Daoy (cell line): ENCODE data around the gene TUBB. TPM values are rescaled to one million over a fixed set of nuclear protein-coding genes. Genes with fewer than 3 reads are reported as not detected.
"Not testable (repeated sequence)": the region's sequence is repeated elsewhere in the genome, so short reads cannot be mapped to it uniquely, and the experiment has no call there.

Experiments
- DNase-seq: peaks from one replicate; pipeline ENCODE4 v3.0.0-alpha.2; 2015; ENCODE audit warnings: low read depth
- total RNA-seq: library from RNA; depleted of rRNA; stranded (reverse); fragments of >200 nt; shearing (Covaris generic); gene quantifications from 2 replicates; pipeline ENCODE4 v1.2.3, GENCODE V29; 2014

Gene TUBB
- total RNA-seq, 1 experiment from 2014 or later: 1,355 TPM

DNA sequence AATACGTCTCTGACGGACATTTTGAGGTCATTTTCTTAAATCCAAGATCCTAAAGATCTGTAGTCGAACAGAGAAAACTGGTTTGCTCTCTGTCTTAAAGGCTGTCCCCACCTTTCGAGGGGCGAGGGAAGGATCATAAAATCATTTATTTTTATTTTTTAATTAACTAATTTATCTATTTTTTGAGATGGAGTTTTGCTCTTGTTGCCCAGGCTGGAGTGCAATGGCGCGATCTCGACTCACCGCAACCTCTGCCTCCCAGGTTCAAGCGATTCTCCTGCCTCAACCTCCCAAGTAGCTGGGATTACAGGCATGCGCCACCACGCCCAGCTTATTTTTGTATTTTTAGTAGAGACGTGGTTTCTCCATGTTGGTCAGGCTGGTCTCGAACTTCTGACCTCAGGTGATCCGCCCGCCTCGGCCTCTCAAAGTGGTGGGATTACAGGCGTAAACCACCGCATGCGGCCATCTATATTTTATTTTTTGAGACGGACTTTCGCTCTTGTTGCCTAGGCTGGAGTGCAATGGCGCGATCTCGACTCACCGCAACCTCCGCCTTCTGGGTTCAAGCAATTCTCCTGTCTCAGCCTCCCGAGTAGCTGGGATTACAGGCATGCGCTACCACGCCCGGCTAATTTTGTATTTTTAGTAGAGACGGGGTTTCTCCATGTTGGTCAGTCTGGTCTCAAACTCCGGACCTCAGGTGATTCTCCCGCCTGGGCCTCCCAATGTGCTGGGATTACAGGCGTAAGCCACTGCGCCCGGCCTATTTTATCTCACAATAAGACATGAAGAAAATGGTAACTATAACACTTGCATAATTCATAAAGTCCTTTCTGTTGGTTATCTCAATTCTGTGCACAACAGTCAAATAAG, 2.1 kb upstream of the TUBB start:
- DNase-seq: not testable (repeated sequence)

DNA sequence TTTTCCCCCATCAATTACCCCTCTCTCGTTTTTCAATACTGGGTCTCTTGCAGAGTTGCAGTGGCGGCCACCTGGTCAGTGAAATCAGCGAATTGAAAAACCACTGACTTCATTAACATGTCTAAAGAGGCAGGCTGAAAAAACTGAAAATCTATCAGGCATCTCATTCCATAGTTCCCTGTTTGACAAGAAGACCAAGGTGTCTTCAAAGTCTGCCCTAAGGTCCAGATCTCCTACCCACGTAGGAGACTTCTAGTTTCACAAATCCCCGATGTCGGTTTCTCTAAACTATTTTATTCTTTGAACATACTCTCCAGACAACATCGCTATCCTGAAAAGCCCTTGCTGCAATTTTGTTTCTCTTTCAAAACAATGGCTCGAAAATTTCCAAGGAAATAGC, 796 bp upstream of the TUBB start:
- DNase-seq: no peak

DNA sequence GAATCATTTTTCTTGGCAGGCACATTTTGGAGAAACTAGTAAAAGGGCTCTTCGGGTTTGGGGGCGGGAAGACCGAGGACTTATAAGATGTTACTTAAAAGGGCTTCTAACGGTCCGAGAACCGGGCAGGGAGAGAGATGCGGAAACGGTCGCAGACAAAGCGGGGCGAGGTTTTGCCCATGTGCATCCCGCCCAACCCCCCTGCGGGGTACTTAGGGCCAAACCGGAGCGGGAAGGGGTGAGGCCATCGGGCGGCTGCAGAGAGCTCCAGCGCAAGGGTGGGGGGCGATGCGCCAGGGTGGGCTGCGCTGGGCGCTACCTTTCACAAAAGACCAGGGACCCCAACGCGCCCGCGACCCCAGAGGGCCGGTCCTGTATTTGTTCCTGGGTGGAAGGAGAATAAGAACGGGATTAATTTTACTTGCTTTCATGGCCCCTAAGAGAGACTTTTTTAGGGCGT, 616 bp downstream of the TUBB start:
- DNase-seq: peak; percentile 69

DNA sequence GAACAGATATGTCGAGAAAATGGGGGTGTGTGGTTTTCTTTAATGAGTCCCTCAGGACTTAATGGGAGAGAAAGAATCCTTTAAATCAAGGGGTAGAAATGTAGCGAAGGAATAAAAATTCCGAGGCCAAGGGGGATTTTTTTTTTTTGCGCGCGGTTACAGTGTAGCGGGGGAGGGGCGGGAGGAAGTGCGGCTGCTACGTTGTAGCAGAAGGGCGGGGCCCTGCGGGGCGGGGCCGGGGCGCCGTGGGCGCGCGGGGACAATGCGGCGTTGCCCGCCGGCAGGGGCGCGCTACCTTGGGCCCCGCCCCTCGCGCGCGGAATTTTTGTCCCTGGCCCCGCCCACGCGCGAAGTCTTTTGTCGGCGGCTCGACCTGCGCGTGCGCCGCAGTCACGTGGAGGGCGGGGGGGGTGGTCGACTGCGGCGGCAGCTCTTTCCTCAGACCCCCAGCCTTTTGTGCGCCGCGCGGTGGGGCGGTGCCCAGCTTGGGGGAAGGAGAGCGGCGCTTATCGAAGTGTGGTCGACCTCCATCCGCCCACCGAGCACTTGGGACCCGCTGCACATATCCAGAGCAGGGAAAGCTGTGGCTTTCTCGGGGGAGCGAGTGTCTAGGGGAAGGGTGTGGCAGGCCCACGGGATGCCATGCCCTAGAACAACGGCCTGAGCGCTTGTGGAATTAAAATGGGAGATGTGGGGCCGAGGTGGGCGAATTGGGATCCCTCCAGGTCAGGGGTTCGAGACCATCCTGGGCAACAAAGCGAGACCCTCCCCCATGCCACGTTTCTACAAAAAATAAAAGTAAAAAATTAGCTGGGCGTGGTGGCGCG, 1.3 kb downstream of the TUBB start:
- DNase-seq: peak; percentile 95

DNA sequence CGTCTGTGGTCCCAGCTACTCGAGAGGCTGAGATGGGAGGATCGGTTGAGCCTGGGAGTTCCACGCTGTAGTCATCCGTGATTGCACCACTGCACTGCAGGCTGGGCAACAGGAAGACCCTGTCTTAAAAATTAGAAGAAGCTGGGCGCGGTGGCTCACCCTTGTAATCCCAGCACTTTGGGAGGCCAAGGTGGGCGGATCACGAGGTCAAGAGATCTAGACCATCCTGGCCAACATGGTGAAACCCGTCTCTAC, 1.8 kb downstream of the TUBB start:
- not testable (repeated sequence) for DNase-seq

DNA sequence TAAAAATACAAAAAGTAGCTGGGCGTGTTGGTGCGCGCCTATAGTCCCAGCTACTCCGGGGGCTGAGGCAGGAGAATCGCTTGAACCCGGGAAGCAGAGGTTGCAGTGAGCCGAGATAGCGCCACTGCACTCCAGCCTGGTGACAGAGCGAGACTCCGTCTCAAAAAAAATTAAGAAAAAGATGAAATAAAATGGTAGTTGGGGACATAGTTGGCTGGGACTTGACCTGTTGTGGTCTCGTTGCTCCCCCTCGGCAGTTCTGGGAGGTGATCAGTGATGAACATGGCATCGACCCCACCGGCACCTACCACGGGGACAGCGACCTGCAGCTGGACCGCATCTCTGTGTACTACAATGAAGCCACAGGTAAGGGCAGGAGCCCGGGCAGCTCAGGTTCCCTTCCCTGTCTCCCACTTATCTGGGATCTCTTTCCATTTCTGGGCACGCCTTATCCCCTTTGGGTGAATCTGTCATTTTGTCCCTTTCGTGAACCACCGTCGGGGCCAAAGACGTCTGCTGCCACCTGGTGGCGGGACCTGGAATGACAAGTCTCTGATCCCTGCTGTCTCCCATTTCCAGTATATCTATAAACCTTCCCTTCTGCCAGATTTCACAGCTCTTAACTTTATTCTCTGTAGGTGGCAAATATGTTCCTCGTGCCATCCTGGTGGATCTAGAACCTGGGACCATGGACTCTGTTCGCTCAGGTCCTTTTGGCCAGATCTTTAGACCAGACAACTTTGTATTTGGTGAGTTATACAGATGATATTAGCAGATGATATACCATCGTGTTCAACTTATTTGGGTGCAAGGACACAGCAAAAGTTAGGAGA, 2.3 kb downstream of the TUBB start:
- peak; percentile 83 for DNase-seq

DNA sequence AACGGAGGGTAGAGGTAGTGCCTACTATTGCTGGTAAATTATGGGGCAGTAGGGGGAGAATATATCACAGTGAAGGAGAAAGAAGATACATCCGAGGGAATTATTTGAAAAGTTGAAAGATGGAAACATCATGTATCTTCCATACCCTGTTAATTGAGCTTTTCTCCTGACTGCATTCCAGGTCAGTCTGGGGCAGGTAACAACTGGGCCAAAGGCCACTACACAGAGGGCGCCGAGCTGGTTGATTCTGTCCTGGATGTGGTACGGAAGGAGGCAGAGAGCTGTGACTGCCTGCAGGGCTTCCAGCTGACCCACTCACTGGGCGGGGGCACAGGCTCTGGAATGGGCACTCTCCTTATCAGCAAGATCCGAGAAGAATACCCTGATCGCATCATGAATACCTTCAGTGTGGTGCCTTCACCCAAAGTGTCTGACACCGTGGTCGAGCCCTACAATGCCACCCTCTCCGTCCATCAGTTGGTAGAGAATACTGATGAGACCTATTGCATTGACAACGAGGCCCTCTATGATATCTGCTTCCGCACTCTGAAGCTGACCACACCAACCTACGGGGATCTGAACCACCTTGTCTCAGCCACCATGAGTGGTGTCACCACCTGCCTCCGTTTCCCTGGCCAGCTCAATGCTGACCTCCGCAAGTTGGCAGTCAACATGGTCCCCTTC, 3.1 kb downstream of the TUBB start:
- not testable (repeated sequence) for DNase-seq

DNA sequence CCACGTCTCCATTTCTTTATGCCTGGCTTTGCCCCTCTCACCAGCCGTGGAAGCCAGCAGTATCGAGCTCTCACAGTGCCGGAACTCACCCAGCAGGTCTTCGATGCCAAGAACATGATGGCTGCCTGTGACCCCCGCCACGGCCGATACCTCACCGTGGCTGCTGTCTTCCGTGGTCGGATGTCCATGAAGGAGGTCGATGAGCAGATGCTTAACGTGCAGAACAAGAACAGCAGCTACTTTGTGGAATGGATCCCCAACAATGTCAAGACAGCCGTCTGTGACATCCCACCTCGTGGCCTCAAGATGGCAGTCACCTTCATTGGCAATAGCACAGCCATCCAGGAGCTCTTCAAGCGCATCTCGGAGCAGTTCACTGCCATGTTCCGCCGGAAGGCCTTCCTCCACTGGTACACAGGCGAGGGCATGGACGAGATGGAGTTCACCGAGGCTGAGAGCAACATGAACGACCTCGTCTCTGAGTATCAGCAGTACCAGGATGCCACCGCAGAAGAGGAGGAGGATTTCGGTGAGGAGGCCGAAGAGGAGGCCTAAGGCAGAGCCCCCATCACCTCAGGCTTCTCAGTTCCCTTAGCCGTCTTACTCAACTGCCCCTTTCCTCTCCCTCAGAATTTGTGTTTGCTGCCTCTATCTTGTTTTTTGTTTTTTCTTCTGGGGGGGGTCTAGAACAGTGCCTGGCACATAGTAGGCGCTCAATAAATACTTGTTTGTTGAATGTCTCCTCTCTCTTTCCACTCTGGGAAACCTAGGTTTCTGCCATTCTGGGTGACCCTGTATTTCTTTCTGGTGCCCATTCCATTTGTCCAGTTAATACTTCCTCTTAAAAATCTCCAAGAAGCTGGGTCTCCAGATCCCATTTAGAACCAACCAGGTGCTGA, 3.9 kb downstream of the TUBB start:
- DNase-seq: not testable (repeated sequence)

DNA sequence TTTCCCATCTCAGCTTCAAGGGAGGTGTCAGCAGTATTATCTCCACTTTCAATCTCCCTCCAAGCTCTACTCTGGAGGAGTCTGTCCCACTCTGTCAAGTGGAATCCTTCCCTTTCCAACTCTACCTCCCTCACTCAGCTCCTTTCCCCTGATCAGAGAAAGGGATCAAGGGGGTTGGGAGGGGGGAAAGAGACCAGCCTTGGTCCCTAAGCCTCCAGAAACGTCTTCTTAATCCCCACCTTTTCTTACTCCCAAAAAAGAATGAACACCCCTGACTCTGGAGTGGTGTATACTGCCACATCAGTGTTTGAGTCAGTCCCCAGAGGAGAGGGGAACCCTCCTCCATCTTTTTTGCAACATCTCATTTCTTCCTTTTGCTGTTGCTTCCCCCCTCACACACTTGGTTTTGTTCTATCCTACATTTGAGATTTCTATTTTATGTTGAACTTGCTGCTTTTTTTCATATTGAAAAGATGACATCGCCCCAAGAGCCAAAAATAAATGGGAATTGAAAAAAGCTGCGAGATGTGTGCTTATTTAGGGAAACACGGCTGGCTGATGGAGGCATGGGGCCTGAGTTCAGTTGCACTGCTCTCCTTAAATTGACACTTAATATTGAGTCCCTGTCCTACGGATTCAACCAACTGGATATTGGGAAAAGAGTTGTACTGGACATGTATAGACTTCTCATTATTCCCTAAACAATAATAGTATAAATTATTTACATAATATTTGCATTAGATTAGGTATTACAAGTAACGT, 4.9 kb downstream of the TUBB start:
- DNase-seq: no peak

DNA sequence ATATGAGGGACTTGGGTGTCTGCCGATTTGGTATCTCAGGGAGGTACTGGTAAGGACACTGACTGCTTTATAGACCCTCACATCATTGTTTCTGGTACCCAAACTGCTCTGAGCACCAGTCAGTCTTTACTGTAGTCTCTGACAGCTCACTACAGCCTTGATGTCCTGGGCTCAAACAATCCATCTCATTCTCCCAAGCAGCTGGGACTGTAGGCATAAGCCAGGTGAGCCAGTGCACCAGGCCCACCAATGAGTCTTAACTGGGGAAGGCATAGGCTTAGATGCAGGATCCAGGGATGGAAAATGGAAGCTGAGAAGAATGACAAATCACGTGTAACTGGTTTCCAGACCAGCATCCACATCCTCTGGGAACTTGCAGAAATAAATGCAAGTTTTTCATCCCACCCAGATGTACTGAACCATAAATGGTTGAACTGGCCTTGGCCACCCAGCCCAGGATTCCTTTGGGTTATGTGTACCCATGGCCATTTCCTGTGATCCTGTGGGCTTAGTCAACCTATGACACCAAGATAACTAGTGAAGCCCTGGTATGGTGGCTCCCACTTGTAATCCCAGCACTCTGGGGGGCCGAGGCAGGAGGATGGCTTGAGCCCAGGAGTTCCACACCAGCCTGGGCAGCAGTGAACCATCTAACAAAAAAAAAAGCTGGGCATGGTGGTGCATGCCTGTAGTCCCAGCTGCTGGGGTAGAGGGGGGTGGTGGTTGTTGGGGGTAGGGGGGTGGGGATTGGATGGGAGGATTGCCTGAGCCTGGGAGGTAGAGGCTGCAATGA, 5.8 kb downstream of the TUBB start:
- peak; percentile 86 for DNase-seq

DNA sequence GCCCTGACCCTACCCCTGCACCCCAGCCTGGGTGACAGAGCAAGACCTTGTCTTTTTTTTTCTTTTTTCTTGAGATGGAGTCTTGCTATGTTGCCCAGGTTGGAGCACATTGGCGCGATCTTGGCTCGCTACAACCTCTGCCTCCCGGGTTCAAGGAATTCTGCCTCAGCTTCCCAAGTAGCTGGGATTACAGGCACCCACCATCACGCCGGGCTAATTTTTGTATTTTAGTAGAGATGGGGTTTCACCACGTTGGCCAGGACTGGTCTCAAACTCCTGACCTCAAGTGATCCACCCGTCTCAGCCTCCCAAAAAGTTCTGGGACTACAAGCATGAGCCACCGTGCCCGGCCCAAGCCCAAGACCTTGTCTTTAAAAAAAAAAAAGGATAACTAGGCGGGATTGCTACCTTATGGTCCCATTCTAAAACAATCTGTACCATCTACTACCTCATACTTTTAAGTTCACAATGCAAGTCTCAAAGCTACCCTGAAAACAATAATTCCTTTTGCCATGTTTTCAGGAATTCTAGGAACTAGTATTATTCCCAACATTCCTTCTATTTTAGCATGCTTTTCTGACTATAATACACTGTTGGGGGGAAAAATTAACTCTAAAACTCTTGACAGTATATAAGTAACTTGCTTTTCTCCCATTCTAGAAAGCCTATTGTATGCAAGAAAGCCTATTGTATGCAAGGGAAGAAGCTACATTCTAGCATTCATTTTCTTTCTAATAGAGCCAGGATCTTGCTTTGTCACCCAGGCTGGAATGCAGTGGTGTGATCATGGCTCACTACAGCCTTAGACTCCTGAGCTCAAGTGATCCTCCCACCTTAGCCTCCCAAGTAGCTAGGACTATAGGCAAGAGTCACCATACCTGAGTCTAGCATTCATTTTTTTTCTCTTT, 6.6 kb downstream of the TUBB start:
- DNase-seq: peak; percentile 39

DNA sequence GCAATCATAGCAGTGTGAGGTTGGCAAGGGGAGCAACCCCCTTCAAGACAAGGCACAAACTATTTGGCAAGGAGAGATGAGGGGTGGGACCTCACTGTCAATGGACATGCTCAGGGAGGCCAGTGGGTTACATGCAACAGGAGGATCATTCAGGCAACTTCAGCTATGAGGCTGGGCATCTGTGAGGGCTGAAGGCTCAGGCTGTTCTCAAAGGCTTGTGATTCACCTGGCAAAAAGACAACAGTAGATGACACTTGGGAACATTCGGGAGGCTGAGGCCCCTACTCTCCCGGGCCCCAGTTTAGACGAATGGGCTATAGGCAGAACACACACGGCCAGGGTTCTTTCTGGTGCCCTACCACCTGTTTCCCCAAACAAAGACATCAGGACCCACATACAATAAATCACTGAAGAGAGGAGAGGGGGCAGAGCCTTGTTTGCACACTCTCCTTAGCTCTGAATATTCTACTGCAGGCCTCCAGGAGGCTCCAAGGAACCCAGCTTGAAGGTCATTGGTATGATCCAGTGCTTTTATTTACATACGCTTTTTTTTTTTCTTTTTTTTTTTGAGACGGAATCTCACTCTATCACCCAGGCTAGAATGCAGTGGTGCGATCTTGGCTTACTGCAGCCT, 7.9 kb downstream of the TUBB start:
- peak; percentile 51 for DNase-seq

DNA sequence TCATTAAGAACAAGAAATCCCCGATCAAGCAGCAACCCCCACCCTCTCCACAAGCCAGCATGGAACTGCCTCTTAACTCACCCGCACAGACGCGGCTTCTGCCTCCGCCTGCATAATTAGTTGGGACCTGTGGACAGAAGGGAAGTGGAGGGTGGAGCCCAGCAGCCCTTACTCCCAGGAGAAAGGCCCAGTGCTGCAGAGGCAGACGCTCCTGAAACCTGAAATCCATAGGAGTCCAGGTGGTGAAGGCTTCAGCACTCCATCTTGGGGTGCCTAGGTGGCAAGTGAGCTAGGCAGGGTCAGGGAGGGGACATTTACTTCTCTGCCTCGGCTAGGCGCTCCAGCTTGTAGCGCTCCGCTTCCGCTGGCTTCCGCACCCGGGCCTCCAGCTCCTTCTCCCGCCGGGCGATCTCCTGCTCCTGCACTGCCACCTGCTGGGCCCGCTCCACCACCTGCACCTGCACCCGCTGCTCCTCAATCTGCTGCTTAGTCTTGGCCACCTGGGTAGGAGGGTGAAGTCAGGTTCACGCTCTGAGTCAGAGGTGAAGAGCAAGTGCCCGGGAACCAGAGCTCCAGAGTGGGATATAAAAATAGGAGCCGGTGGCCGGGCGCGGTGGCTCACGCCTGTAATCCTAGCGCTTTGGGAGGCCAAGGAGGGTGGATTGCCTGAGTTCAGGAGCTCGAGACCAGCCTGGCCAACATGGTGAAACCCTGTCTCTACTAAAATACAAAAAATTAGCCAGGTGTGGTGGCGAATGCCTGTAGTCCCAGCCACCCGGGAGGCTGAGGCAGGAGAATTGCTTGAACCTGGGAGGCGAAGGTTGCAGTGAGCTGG, 10.7 kb downstream of the TUBB start:
- peak; percentile 73 for DNase-seq

DNA sequence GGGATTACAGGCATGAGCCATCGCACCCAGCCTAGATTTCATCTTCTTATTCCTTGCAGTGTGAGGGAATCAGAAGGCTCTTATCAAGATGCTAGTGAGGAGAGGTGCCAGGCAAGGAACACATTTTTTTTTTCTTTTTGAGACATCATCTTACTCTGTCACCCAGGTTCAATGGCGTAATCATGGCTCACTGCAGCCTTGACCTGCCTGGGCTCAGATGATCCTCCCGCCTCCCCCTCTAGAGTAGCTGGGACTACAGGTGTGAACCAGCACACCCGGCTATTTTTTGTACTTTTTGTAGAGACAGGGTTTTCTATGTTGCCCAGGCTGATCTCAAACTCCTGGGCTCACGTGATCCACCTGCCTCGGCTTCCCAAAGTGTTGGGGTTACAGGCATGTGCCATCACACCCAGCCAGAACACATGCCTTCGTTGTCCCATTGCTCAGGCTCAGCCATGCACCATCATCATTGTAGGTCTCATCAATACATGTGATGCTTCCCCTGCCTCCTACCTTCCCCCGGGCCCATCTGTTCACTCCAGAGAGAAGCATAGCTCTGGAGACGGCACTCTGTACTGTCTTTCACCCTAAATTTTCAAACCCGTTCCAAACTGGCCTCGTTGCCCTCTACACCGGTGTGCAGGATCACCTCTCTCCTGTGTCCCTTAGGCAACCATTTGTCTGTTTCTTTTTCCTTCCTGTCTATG, 12.2 kb downstream of the TUBB start:
- DNase-seq: no peak

DNA sequence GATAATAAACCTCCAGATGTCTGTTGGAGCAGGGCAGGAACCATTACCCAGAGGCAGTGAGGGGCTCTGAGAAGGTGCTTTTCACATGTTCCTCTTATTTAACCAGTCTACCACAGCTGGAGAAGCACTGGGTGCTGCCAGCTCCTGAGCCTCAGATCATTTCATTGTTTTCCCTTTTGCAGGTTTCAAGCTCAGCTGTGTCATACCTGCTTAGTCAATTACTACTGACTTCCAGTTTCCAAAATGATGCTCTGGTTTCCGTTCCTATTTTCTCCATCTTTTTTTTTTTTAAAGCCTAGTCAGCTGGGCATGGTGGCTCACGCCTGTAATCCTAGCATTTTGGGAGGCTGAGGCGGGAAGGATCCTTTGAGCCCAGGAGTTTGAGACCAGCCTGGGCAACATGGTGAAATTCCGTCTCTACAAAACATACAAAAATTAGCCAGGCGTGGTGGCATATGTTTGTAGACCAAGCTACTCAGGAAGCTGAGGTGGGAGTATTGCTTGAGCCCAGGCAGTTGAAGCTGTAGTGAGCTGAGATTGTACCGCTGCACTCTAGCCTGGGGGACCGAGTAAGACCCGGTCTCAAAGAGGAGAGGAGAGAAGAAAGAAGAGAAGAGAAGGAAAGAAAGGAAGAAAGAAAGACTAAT, 15.6 kb downstream of the TUBB start:
- DNase-seq: no peak
